IMR-90 (cell line): ENCODE measurements around the gene CDHR2. TPM values are rescaled to one million over a fixed set of nuclear protein-coding genes. Genes with fewer than 3 reads are reported as not detected.

ENCODE experiments used
- ATAC-seq: fragments of 200-7000 bp; cut with Tn5 transposase; 2 replicates; pipeline ENCODE4 v1.9.1; 2020; ENCODE audit warnings: low read depth, mild to moderate bottlenecking, moderate library complexity
- BruUV-seq: library from RNA; stranded (reverse); fragments of 400-500 nt; replicated peaks from 2 replicates; lab custom pipeline; 2021; lab: Mats Ljungman, UMichigan
- CTCF ChIA-PET: fragments of 300-600 bp; formaldehyde crosslinking; extraction: SDS; loops from one replicate; lab custom pipeline; 2021; ENCODE audit warnings: antibody characterized with exemption; lab: Yijun Ruan, JAX
- POLR2A ChIA-PET: fragments of 300-600 bp; sonication (Branson Sonifier 250); formaldehyde crosslinking; loops from one replicate; lab custom pipeline; 2022; ENCODE audit warnings: antibody characterized with exemption; ENCODE audit not compliant: unreplicated experiment; lab: Charles Lee
- DNase-seq: peaks from one replicate; pipeline ENCODE4 v3.0.0; 2013
- H2AFZ ChIP-seq: replicated peaks from 2 replicates; pipeline ENCODE3; 2013; ENCODE audit warnings: low read length, mild to moderate bottlenecking; ENCODE audit not compliant: poor library complexity
- H2AK5ac ChIP-seq: 2 replicates; pipeline ENCODE4 v1.6.1; 2013; ENCODE audit warnings: low read depth, low read length, inconsistent platforms
- H2AK9ac ChIP-seq: replicated peaks from 2 replicates; pipeline ENCODE3; 2013; ENCODE audit warnings: mild to moderate bottlenecking, low read depth, low read length, moderate library complexity; ENCODE audit not compliant: poor library complexity
- H2BK120ac ChIP-seq: 2 replicates; pipeline ENCODE4 v1.6.1; 2013; ENCODE audit warnings: low read depth, low read length, inconsistent platforms
- H2BK15ac ChIP-seq: 3 replicates; pipeline ENCODE4 v1.6.1; 2013; ENCODE audit warnings: low read depth, low read length, inconsistent platforms
- H2BK20ac ChIP-seq: 2 replicates; pipeline ENCODE4 v1.6.1; 2013; ENCODE audit warnings: low read depth, mild to moderate bottlenecking, inconsistent platforms, low read length, moderate library complexity
- H2BK5ac ChIP-seq: 2 replicates; pipeline ENCODE4 v1.6.1; 2013; ENCODE audit warnings: mild to moderate bottlenecking, low read depth, low read length, inconsistent platforms; ENCODE audit not compliant: poor library complexity, severe bottlenecking
- H3K14ac ChIP-seq: replicated peaks from 2 replicates; pipeline ENCODE4 v1.6.1; 2013; ENCODE audit warnings: low read depth, low read length, inconsistent platforms
- H3K18ac ChIP-seq: 2 replicates; pipeline ENCODE4 v1.6.1; 2013; ENCODE audit warnings: low read depth, low read length, control low read depth
- H3K23ac ChIP-seq: 2 replicates; pipeline ENCODE4 v1.6.1; 2013; ENCODE audit warnings: low read depth, low read length, inconsistent platforms
- H3K27ac ChIP-seq: 2 replicates; pipeline ENCODE4 v1.5.1; 2013; ENCODE audit warnings: mild to moderate bottlenecking, control low read depth, low read length; ENCODE audit not compliant: insufficient read depth
- H3K27me3 ChIP-seq: 2 replicates; pipeline ENCODE4 v1.6.1; 2013; ENCODE audit warnings: low read length; ENCODE audit not compliant: control insufficient read depth, insufficient read depth
- H3K36me3 ChIP-seq: 2 replicates; pipeline ENCODE4 v1.6.1; 2013; ENCODE audit warnings: low read length, mixed read lengths; ENCODE audit not compliant: control insufficient read depth, insufficient read depth
- H3K4ac ChIP-seq: 2 replicates; pipeline ENCODE4 v1.6.1; 2013; ENCODE audit warnings: low read depth, low read length, inconsistent platforms
- H3K4me1 ChIP-seq: 2 replicates; pipeline ENCODE4 v1.6.1; 2013; ENCODE audit warnings: low read length, mixed read lengths; ENCODE audit not compliant: control insufficient read depth, insufficient read depth
- H3K4me2 ChIP-seq: 2 replicates; pipeline ENCODE4 v1.6.1; 2013; ENCODE audit warnings: low read depth, mild to moderate bottlenecking, control low read depth, low read length, moderate library complexity
- H3K4me3 ChIP-seq: 2 replicates; pipeline ENCODE4 v1.5.1; 2013; ENCODE audit warnings: low read depth, mild to moderate bottlenecking, control low read depth, low read length, moderate library complexity; ENCODE audit not compliant: insufficient read depth
- H3K56ac ChIP-seq: 2 replicates; pipeline ENCODE4 v1.6.1; 2013; ENCODE audit warnings: low read length, inconsistent platforms; ENCODE audit not compliant: insufficient read depth; ENCODE audit errors: extremely low read depth
- H3K79me1 ChIP-seq, 2 experiments: 2 replicates each; pipeline ENCODE4 v1.6.1; 2013; ENCODE audit warnings: low read length in 2 of 2, inconsistent platforms in 1 of 2, low read depth in 1 of 2
- H3K9ac ChIP-seq: 2 replicates; pipeline ENCODE4 v1.6.1; 2013; ENCODE audit warnings: low read depth, low read length, control low read depth
- H3K9me1 ChIP-seq: 2 replicates; pipeline ENCODE4 v1.6.1; 2013; ENCODE audit warnings: low read length, inconsistent platforms; ENCODE audit not compliant: insufficient read depth
- H3K9me3 ChIP-seq: 2 replicates; pipeline ENCODE4 v1.6.1; 2013; ENCODE audit warnings: low read length; ENCODE audit not compliant: control insufficient read depth, insufficient read depth
- H4K20me1 ChIP-seq: 2 replicates; pipeline ENCODE4 v1.6.1; 2013; ENCODE audit warnings: low read length, inconsistent platforms; ENCODE audit not compliant: insufficient read depth
- H4K5ac ChIP-seq: 2 replicates; pipeline ENCODE4 v1.6.1; 2013; ENCODE audit warnings: mild to moderate bottlenecking, low read depth, low read length, control low read depth
- H4K8ac ChIP-seq, 2 experiments: 2 replicates each; pipeline ENCODE4 v1.6.1; 2013; ENCODE audit warnings: low read depth in 2 of 2, low read length in 2 of 2, control low read depth in 1 of 2, inconsistent platforms in 1 of 2
- H4K91ac ChIP-seq: 2 replicates; pipeline ENCODE4 v1.6.1; 2013; ENCODE audit warnings: low read depth, low read length, inconsistent platforms; ENCODE audit not compliant: insufficient read depth
- BHLHE40 ChIP-seq: fragments of 150-350 bp; IDR thresholded peaks from 2 replicates; pipeline ENCODE4 v1.6.1; 2016; ENCODE audit warnings: mild to moderate bottlenecking, low read depth, low read length
- CEBPB ChIP-seq: IDR thresholded peaks from 2 replicates; pipeline ENCODE4 v1.6.1; 2012; ENCODE audit warnings: low read depth, low read length, improper control_type of control experiment
- CHD1 ChIP-seq: IDR thresholded peaks from 2 replicates; pipeline ENCODE4 v1.6.1; 2012; ENCODE audit warnings: low read depth, low read length, improper control_type of control experiment
- CTCF ChIP-seq: conservative IDR thresholded peaks from 2 replicates; pipeline ENCODE4 v1.5.1; 2012; ENCODE audit warnings: mild to moderate bottlenecking, low read depth, low read length, improper control_type of control experiment
- ELK1 ChIP-seq: fragments of 150-350 bp; IDR thresholded peaks from 2 replicates; pipeline ENCODE4 v1.6.1; 2016; ENCODE audit warnings: low read depth, mild to moderate bottlenecking, low read length, moderate library complexity, borderline replicate concordance
- FOS ChIP-seq: fragments of 150-350 bp; IDR thresholded peaks from 2 replicates; pipeline ENCODE4 v1.6.1; 2016; ENCODE audit warnings: low read depth, low read length
- MAFK ChIP-seq: IDR thresholded peaks from 2 replicates; pipeline ENCODE4 v1.6.1; 2012; ENCODE audit warnings: low read depth, low read length, improper control_type of control experiment
- MAZ ChIP-seq: IDR thresholded peaks from 2 replicates; pipeline ENCODE4 v1.6.1; 2012; ENCODE audit warnings: low read depth, mild to moderate bottlenecking, low read length, improper control_type of control experiment, moderate library complexity, borderline replicate concordance
- MXI1 ChIP-seq: IDR thresholded peaks from 2 replicates; pipeline ENCODE4 v1.6.1; 2012; ENCODE audit warnings: low read depth, mild to moderate bottlenecking, low read length, moderate library complexity, borderline replicate concordance
- NFE2L2 ChIP-seq: fragments of 150-350 bp; IDR thresholded peaks from 2 replicates; pipeline ENCODE4 v1.6.1; 2016; ENCODE audit warnings: low read depth, mild to moderate bottlenecking, low read length
- POLR2A ChIP-seq: IDR thresholded peaks from 2 replicates; pipeline ENCODE4 v1.6.1; 2012; ENCODE audit warnings: mild to moderate bottlenecking, low read depth, low read length
- RAD21 ChIP-seq: IDR thresholded peaks from 2 replicates; pipeline ENCODE4 v1.6.1; 2012; ENCODE audit warnings: low read length, improper control_type of control experiment
- RCOR1 ChIP-seq: IDR thresholded peaks from 2 replicates; pipeline ENCODE4 v1.6.1; 2012; ENCODE audit warnings: mild to moderate bottlenecking, low read length, improper control_type of control experiment; ENCODE audit not compliant: insufficient replicate concordance
- RFX5 ChIP-seq: IDR thresholded peaks from 2 replicates; pipeline ENCODE4 v1.8.0; 2012; ENCODE audit warnings: low read depth, mild to moderate bottlenecking, low read length, moderate library complexity
- SMC3 ChIP-seq: fragments of 150-350 bp; IDR thresholded peaks from 2 replicates; pipeline ENCODE4 v1.6.1; 2016; ENCODE audit warnings: low read depth, mild to moderate bottlenecking, antibody characterized with exemption, low read length, moderate library complexity
- USF2 ChIP-seq: fragments of 150-350 bp; IDR thresholded peaks from 2 replicates; pipeline ENCODE4 v1.6.1; 2017; ENCODE audit warnings: mild to moderate bottlenecking, antibody characterized with exemption, low read length, low read depth
- WGBS, 2 experiments: methylation state at CpG; one replicate each; pipeline versions ENCODE4 v1.1.5 to v1.1.7; 2013; ENCODE audit warnings: missing lambda C conversion rate in 2 of 2; ENCODE audit not compliant: insufficient read length in 1 of 2; ENCODE audit errors: extremely low coverage in 2 of 2; 5-methylcytosine and 5-hydroxymethylcytosine counted together
- dilution Hi-C: fragments of 300-500 bp; cut with HindIII; formaldehyde crosslinking; loops from one replicate; pipeline ENCODE4 v1.14.3; 2018; ENCODE audit warnings: low sequenced_read_pairs; ENCODE audit not compliant: unreplicated experiment
- in situ Hi-C: fragments of 300-500 bp; cut with MboI; formaldehyde crosslinking; loops from 3 replicates; pipeline ENCODE4 v1.14.3; 2019; ENCODE audit warnings: low sequenced_read_pairs, inconsistent platforms, mixed read lengths
- intact Hi-C: fragments of 100-400 bp; cut with micrococcal nuclease; formaldehyde crosslinking; loops from 2 replicates; pipeline ENCODE4 v1.10.0; 2022
- polyA plus RNA-seq, 3 experiments: library from polyadenylated mRNA; depleted of rRNA; stranded (reverse); fragments of >200 nt; gene quantifications; 2 replicates each; pipeline ENCODE4 v1.2.3, GENCODE V29; 2012; ENCODE audit warnings: low replicate concordance in 1 of 3
- total RNA-seq: library from RNA; depleted of rRNA; stranded (reverse); fragments of >200 nt; gene quantifications from 2 replicates; pipeline ENCODE4 v1.2.3, GENCODE V29; 2012

Gene CDHR2
- total and polyA plus RNA-seq, 2 of the 4 experiments (the other 2 are of a cell fraction), result not detected

- H3K23ac ChIP-seq, result 0 out of 2 replicates have a peak overlapping the region, but pooled peaks have one; percentile 43
- BruUV-seq, result no TSS peak
- peaks cover 28% of the 10 kb centered on the region for H4K20me1 ChIP-seq
- no peak overlapping the region for H2BK5ac ChIP-seq
- peak overlapping the region; percentile 48 for H2AK5ac ChIP-seq
- H4K91ac ChIP-seq, result no peak overlapping the region
- peaks cover 30% of the 10 kb centered on the region for H3K36me3 ChIP-seq
- no peak overlapping the region for H3K14ac ChIP-seq
- TF ChIP-seq MXI1 (no peak), RAD21 (no peak), CEBPB (no peak), CHD1 (no peak), FOS (no peak), POLR2A (no peak), RFX5 (no peak), MAFK (no peak), SMC3 (no peak), MAZ (no peak), BHLHE40 (no peak), ELK1 (no peak), NFE2L2 (no peak), RCOR1 (no peak), USF2 (no peak), CTCF (no peak)
- intact Hi-C loops, result no loop called here
- no peak for DNase-seq
- CTCF ChIA-PET, result interaction anchor here (0.7 to 1.4 kb wide), 2 partner anchors 86 to 116 kb away, joined by 3 read pairs; partner anchors contain the start of gene FAF2
- H4K8ac ChIP-seq, result peak overlapping the region in 1 of 2 experiments; percentile 24; a peak in 1 of 4 replicates
- WGBS, 2 experiments, result 40% methylated on average over 1 of the region's 8 CpGs; no CpG with 5 or more reads in 1 of the 2 experiments
- H2BK120ac ChIP-seq, result no peak overlapping the region
- H3K4me3 ChIP-seq, result no peak overlapping the region
- ATAC-seq, result no peak
- in situ Hi-C loops, result no loop called here
- peak overlapping the region; percentile 37; the same call in 1 of the 2 replicates for H3K4me2 ChIP-seq
- H3K18ac ChIP-seq, result no peak overlapping the region
- H2BK15ac ChIP-seq, result no peak overlapping the region
- no peaks in the 10 kb centered on the region for H3K9me3 ChIP-seq
- no peaks in the 10 kb centered on the region for H3K27me3 ChIP-seq
- no peak overlapping the region for H3K9ac ChIP-seq
- POLR2A ChIA-PET, result no interaction called here
- H3K4me1 ChIP-seq, result peaks cover 24% of the 10 kb centered on the region
- H4K5ac ChIP-seq, result no peak overlapping the region
- no peak overlapping the region for H3K27ac ChIP-seq
- H2AK9ac ChIP-seq, result peak overlapping the region; percentile 11
- peaks cover 15% of the 10 kb centered on the region; the same call in 1 of the 2 replicates for H3K9me1 ChIP-seq
- H3K79me1 ChIP-seq, result peaks cover 23 to 49% of the 10 kb centered on the region in 2 experiments
- no peak overlapping the region for H3K56ac ChIP-seq
- H2BK20ac ChIP-seq, result no peak overlapping the region
- dilution Hi-C loops, result no loop called here
- H2AFZ ChIP-seq, result peak overlapping the region; percentile 46
- no peak overlapping the region for H3K4ac ChIP-seq
Observed at GRCh38 chr5:176533390-176533789, 15.8 kb upstream of the CDHR2 start.
